Activated gamma-delta T cell treated with Interleukin-2 at 50 U/mL for 16 hours (primary cell): Measurements from ENCODE around the gene YWHAG.
A peak's percentile ranks its signal among the peaks of the same experiment; 100 is the strongest.
"Not testable (repeated sequence)": the region's sequence is repeated elsewhere in the genome, so short reads cannot be mapped to it uniquely, and the experiment has no call there.

ENCODE experiments used
- DNase-seq: peaks from one replicate; pipeline ENCODE4 v3.0.0-alpha.2; 2020

YWHAG gene

DNA sequence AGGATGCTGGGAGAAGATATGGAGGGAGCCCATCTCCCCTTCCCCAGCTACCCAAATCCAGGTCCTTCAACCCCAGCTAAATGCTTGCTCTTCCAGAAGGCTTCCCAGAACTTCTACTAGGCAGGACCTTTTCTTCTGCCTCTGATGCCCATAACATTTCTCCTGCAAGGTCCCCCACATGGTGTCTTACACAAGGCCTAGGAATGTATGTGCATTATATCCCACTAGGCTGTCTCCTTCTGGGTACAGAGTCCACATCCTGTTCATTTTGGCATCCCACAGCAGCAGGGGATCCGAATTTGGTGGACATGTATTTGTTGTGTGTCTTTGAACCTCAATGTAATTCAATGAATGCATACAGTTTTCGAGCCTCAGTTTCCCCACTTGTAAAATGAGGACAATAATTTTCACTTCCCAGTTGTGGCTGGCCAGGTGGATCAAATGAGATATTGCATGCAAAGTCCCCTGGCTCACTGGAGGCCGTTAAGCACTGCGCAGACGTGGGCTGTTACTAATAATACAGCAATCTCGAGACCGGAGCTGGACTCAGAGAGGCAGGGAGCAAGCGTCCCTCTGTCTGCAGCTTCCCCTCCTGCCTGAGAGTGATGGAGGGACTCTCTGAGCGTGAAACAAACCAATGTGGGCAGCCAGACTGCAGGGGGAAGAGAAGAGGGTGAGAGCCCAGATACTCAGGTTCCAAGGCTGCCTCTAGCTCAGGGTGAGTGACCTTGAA lies 18.6 kb upstream of the YWHAG start:
- DNase-seq = no peak

DNA sequence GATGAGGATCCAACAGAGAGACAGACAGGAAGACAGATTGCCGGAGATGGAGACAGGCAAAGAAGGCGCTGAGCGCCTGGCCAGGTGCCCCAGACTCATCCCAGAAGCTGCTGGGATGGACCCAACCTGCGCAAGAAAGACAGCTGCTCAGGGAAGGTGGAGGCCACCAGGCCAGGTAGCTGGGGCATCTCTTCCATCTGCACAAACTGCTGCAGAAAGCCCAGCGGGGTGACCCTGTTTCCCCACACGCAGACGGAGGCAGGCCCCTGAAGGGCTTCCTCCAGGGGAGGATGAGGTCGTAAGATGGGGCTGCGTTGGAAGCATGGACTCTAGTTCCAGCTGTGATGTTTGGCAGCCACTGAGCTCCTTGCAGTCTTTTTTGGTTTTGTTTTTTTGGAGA lies 16.5 kb upstream of the YWHAG start:
- no peak for DNase-seq

DNA sequence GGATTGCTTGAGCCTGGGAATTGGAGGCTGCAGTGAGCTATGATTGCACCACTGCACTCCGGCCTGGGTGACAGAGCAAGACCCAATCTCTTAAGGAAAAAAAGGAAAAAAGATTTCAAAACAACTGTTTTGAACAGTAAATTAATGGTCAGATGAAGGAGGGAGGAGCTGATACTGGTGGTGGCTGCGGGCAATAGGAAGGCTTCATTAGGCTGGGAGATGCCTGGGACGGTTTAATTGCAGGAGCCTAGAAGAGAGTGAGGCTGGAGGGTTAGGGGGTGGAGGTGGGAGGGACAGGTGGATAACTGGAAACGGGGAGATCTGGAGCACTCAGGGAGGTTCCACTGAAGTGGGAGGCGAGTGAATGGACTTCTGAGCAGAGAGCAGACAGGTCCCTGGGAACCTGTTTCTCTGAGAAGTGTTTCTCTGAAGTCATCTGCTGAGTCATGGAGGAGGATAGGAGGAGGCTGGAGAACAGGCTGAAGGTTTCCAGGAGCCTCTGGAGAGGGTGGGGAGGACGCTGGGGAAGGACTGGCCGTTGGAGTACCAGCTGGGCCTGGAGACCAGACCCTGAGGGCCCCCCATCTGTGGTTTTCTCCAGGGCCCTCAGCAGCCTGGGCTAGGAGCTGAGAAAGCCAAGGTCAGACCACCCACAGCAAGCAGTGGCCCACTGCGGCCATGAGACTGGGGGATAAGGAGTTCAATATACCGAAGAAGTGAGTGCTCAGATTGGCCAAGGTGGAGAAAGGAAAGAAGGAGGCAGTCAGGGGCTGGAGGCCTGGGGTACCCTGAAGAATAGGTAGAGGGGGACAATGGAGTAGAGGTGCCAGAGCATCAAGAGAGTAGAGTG lies 14.4 kb upstream of the YWHAG start:
- DNase-seq = no peak

DNA sequence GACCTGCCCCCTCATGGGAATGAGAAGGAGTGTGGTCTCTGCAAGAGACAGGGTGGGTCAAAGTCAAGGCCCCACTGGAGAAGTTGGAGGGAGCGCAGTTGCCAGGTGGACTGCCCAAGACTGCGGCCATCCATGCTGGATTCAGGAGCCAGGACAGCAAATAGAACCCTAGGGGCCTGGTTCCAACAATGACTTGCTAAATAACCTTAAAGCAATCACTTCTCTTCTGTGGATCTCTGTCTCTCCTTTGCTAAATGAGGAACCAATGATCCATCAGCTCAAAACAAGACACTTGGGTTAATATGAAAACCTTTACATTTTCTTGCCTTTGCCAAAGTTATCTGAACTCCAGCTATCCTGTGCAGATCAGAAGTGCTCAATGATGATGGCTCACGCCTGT lies 12.6 kb upstream of the YWHAG start:
- no peak for DNase-seq

GRCh38 chr7:76369018-76369417 lies 10.2 kb upstream of the YWHAG start:
- DNase-seq = no peak

DNA sequence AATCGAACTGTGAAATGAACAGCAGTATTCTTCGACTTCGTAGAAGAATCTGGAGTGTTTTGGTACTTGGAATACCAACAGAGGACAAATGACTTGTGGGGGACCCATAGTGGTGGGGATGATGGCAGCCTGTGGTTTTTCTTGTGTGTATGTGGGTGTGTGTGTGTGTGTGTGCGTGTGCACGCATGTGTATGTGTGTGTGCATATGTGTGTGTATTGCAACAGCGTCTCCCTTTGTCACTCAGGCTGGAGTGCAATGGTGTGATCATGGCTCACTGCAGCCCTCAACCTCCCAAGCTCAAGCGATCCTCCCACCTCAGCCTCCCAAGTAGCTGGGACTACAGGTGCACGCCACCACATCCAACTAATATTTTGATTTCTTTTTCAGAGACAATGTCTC lies 9.4 kb upstream of the YWHAG start:
- DNase-seq = no peak

DNA sequence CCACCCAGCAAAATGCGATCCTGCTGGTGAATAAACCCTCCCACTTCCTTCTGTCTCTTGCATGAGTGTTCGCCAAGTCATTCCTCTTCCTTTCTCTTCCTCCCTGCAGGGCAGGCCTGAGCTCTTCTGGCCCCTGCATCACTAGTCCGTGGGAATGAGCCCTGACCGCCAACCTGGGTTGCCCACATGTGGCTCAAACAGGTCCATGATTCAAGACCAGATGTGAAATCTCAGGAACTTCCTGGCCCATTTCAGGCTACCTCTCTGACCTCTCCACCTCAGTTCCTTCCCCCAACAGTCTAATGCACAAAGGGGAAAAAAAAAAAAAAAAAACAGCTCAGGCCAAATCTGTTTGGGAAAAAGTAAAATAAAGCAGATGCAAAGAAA lies 5.4 kb upstream of the YWHAG start:
- no peak for DNase-seq

DNA sequence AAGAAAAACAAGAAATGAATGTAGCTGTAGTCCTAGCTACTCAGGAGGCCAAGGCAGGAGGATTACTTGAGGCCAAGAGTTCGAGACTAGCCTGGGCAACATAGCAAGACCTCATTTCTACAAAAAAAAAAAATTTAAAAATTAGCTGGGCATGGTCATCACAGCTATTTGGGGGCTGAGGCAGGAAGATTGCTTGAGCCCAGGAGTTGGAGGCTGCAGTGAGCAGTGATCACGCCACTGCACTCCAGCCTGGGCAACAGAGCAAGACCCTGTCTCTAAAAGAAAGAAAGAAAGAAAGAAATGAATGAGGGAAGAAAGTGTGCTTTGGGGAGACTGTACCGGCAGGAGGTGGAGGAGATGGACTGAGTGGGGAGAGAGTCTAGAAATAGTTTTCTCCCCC lies 5.0 kb upstream of the YWHAG start:
- not testable (repeated sequence) for DNase-seq

DNA sequence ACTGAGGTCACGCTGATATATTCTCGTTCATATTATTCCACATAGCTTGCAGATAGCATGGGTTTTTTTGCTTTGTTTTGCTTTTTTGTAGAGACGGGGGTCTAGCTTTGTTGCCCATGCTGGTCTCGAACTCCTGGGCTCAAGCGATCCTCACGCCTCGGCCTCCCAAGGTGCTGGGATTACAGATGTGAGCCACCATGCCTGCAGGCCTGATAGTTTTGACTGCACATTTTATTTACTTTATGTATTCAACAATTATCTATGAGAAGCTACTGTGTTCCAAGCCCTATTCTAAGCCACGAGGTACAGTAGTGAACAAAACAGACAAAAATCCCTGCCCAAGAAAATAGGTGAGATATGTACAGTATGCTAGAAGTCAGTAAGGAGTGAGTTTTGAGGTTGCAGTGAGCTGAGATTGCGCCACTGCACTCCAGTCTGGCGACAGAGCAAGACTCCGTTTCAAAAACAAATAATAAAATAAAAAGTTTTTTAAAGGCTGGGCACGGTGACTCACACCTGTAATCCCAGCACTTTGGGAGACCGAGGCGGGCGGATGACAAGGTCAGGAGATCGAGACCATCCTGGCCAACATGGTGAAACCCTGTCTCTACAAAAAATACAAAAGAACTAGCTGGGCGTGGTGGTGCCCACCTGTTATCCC lies 1.3 kb upstream of the YWHAG start:
- DNase-seq = no peak

- DNase-seq = peak; percentile 95
Measured at GRCh38 chr7:76359111-76359977, 553 bp upstream of the YWHAG start.

- peak; percentile 36 for DNase-seq
Measured at GRCh38 chr7:76358011-76358480, 745 bp downstream of the YWHAG start.

- no peak for DNase-seq
Measured at GRCh38 chr7:76357475-76358010, 1.2 kb downstream of the YWHAG start.

- no peak for DNase-seq
Measured at GRCh38 chr7:76356823-76357222, 2.0 kb downstream of the YWHAG start.

DNA sequence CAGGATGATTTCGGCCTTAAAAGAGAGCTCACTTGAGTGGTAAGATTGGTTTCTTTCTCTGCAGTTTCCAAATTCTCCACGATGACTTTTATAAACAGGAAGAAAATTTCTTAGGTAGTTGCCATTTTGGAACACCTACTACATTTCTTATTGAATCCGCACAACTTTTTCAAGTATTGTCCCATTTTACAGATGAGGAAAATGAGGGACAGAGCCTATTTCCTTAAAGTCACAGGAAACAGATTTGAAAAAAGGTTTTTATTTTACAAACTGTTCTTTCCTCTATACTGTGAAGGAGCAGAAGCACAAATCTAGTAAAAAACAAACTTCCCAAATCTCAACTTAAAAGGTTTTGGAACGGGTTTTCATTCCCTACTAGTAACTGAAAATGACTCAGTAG lies 2.7 kb downstream of the YWHAG start:
- DNase-seq = no peak

DNA sequence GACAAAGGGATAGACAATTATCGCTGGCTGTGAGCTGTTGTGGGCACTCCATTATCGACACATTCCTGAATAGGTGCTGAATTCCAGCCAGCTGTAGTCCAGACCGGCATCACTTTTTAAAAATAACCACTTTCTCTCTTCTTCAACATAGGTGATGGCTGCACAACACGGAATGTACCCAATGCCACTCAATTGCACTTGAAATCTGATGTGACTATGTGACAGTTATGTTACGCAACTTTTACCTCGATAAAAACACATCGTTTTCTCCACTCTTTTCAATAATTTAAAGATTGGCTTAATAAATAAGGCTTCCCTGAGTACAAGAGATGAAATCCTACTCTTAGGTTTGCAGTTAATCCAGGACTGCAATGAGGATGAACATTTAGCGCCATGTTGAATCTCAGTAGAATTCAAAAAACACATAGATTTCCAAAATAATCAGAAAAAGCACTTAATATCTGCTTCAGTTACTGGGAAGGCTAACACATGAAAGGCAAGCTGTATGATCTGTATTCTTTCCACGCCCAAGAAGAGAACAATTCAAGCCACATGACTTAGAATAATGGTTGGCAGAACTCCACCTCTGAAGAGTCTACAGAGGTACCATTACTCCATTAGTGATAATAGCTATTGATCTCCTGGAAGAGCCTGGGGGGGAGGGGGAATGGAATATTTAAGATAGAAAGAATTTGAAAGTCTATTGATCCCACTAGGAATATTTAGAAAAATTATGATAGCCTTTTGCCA lies 3.6 kb downstream of the YWHAG start:
- DNase-seq = no peak

DNA sequence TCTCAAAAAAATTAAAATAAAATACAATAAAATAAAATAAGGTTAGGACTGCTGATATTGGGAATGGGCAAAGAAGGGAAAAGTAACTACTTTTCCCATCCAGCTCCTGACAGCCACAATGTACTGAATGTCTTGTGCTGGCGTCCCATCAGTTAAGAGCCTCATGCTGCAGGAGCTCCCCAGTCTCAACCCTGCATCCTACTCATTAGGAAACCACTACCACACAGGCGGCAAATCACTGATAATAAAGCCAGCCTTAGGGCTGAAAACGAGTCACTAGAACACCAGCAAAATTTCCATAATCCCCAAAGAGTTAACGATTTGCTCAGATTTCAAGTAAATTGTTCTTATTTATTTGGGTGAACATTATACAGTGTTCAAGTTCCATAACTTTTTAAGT lies 4.3 kb downstream of the YWHAG start:
- DNase-seq = no peak

DNA sequence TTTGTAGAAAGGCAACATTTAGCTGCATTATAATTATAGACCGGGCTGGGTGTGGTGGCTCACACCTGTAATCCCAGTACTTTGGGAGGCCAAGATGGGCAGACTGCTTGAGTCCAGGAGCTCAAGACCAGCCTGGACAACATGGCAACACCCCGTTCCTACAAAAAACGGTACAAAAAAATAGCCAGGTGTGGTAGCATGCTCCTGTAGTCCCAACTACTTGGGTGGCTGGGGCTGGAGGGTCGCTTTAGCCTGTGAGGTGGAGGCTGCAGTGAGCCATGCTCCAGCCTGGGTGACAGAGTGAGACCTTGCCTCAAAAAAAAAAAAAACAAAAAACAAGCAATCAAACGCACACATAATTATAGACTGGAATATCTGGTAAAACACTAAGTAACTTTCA lies 5.0 kb downstream of the YWHAG start:
- DNase-seq = no peak

GRCh38 chr7:76352193-76352592 lies 6.6 kb downstream of the YWHAG start:
- no peak for DNase-seq

GRCh38 chr7:76351372-76351771 lies 7.4 kb downstream of the YWHAG start:
- DNase-seq = no peak

DNA sequence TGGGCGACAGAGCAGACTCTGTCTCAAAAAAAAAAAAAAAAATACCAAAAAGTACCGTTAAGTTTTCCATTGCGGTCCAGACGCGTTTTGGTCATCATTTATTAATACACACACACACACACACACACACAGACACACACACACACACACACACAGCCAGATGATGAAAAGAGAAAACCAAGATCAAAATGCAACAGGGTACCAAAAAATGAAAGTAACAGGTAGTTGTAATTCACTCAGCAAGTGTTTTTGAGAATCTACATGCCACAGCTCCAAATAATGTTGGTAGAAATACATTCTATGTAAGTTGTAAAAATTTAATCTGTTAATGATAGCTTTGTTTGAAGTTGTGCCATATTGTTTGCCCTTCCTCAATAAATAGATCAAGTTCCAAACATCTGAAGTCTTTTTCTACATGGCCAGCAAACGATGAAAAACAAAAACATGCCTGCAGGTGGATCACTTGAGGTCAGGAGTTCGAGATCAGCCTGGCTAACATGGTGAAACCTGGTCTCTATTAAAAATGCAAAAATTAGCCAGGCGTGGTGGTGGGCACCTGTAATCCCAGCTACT lies 9.4 kb downstream of the YWHAG start:
- DNase-seq = no peak

GRCh38 chr7:76347710-76348109 lies 11.1 kb downstream of the YWHAG start:
- no peak for DNase-seq
